ENCODE measurements around the gene ZNF469. TPM values are rescaled to one million over a fixed set of nuclear protein-coding genes. Genes with fewer than 3 reads are reported as not detected.

The ZNF469 gene
- total and polyA plus RNA-seq, 4 donors, result 0.04 to 0.50 (median 0.36) TPM

GRCh38 chr16:88348377-88349152 is 34.2 kb upstream of the ZNF469 start:
- Histone ChIP-seq H3K27ac (ENCODE audit: low read depth in 1 of 2, low read length in 2 of 2) (no peak overlapping the region), H3K27me3 (ENCODE audit: control insufficient read depth in 4 of 4, insufficient read depth in 4 of 4, low read length in 3 of 4) (no peaks in the 10 kb centered on the region), H3K9ac (ENCODE audit: low read depth in 1 of 2, low read length in 2 of 2) (no peak overlapping the region), H3K4me1 (ENCODE audit: control insufficient read depth in 4 of 4, insufficient read depth in 4 of 4, low read length in 3 of 4) (no peaks in the 10 kb centered on the region), H3K4me3 (ENCODE audit: low read depth in 1 of 3, low read length in 3 of 3) (no peak overlapping the region), H3K36me3 (ENCODE audit: control insufficient read depth in 4 of 4, insufficient read depth in 3 of 4, low read depth in 1 of 4, low read length in 3 of 4) (no peaks in the 10 kb centered on the region), H3K9me3 (ENCODE audit: control insufficient read depth in 4 of 4, low read length in 3 of 4) (no peaks in the 10 kb centered on the region)
- DNase-seq (ENCODE audit: low spot score), result no peak
- WGBS, result 92% methylated on average over 25 of the region's 25 CpGs
- TF ChIP-seq RAD21 (IDR thresholded peaks at IDR 0.05) (no peak), REST (IDR thresholded peaks at IDR 0.05) (no peak), RXRA (IDR thresholded peaks at IDR 0.05) (no peak), FOXA2 (IDR thresholded peaks at IDR 0.05) (no peak), TAF1 (conservative IDR thresholded peaks at IDR 0.05) (no peak), HNF4G (IDR thresholded peaks at IDR 0.05) (no peak), HNF4A (conservative IDR thresholded peaks at IDR 0.05) (no peak), EGR1 (IDR thresholded peaks at IDR 0.05; ENCODE audit: low read depth in 2 of 2) (no peak), CTCF (IDR thresholded peaks at IDR 0.05; ENCODE audit: low read depth, low read length, missing input control) (no peak), SP1 (IDR thresholded peaks at IDR 0.05) (no peak), FOXA1 (IDR thresholded peaks at IDR 0.05) (no peak), NR2F2 (IDR thresholded peaks at IDR 0.05) (no peak), MAX (IDR thresholded peaks at IDR 0.05) (no peak), GABPA (IDR thresholded peaks at IDR 0.05 in 1 of 2, conservative IDR thresholded peaks at IDR 0.05 in 1 of 2) (no peak), ZBTB33 (IDR thresholded peaks at IDR 0.05) (no peak)
